ENCODE data around the gene ATP6V1F. TPM values are rescaled to one million over a fixed set of nuclear protein-coding genes. Genes with fewer than 3 reads are reported as not detected.

The ATP6V1F gene
- polyA plus RNA-seq, 5 donors = 103 to 141 (median 116) TPM

DNA sequence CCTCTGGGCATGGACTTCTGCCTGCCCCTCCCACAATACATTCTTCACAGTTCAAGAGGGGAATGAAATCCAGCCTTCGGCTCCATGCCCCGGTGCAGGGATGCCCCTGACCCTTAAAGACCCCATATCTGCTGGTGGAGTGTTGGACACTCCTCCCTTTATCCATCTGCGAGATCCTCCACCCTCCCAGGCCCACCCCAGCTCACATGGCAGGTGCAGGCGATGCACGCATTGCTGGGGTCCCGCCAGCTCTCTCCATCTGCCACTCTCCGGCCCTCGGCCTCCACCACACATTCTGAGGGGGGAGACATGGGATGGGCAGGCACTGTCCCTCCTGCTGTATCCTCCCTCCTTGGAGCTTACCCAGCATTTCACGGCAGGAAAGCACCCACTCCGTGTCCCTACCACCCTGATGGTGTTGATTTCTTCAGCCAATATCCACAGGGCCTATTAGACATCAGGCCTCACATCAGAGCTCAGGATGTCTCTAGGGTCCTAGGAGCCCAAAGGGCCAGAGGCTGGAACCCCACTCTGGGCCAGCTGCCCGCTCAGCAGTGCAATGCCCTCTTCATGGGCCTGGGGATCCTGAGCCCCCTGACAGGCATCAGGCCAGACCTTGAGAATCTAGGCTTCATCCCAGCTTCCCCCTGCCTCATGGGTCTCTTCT is 18.3 kb downstream of the ATP6V1F start:
- DNase-seq = no peak

GRCh38 chr7:128881458-128882125 is 18.9 kb downstream of the ATP6V1F start:
- no peak for DNase-seq

DNA sequence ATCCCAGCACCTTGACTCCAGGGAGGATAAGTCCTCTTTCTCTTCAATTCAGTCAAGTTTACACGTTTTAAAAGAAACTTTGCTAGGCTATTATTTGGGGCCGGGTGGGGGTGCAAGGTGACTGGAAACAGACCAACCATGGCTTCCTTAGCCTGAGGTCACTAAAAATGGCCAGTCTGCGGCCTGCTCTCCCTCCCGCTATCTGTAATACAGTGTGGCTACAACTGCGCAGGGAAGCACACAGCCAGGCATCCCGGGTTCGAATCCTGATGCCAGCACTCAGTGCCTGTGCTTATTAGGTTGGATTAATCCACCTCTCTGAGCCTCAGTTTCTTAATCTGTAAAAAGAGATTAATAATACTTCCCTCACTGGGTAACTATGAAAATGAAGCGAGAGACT is 19.5 kb downstream of the ATP6V1F start:
- DNase-seq = no peak

DNA sequence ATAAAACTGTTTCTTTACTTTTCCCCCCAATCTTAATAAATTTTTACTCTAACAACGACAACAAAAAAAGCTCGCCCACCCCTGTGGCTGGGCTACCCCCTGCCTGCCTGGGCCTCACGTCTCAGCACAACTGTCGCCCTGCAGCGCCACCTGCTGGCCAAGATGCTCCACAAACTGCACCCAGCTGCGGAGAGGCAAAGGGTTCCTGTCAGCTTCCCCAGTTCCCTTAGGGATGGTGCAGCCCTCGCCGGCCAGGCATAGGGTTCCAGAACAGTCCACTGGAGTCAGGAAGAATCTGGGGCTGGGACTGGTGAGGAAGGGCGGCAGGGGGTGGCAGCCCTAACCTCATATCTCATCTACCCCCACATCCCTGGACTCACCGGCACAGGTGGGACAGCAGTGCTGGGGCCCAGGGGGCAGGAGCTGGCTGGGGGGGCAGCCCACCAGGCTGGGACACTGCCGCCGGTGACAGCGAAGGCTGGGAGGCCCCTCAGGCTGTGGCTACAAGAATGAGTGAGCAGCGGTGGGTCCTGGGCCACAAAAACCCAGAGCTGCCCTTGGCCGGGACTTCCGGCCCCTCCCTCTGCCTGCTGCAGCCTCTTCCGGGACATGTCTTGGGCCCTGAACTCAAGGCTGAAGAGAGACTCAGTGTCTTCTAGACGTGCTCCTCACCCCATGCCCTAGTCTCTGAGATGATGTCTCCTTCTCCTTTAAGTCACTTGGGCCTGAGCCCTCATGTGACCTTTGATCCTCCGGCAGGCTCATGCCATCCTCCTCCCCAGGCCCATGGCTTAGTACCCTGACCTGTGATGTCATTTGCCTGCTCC is 21.2 kb downstream of the ATP6V1F start:
- DNase-seq = peak; percentile 49 to 52

- DNase-seq = no peak
Observed at GRCh38 chr7:128884561-128885369, 22.1 kb downstream of the ATP6V1F start.

GRCh38 chr7:128885370-128886187 is 22.9 kb downstream of the ATP6V1F start:
- DNase-seq = no peak

DNA sequence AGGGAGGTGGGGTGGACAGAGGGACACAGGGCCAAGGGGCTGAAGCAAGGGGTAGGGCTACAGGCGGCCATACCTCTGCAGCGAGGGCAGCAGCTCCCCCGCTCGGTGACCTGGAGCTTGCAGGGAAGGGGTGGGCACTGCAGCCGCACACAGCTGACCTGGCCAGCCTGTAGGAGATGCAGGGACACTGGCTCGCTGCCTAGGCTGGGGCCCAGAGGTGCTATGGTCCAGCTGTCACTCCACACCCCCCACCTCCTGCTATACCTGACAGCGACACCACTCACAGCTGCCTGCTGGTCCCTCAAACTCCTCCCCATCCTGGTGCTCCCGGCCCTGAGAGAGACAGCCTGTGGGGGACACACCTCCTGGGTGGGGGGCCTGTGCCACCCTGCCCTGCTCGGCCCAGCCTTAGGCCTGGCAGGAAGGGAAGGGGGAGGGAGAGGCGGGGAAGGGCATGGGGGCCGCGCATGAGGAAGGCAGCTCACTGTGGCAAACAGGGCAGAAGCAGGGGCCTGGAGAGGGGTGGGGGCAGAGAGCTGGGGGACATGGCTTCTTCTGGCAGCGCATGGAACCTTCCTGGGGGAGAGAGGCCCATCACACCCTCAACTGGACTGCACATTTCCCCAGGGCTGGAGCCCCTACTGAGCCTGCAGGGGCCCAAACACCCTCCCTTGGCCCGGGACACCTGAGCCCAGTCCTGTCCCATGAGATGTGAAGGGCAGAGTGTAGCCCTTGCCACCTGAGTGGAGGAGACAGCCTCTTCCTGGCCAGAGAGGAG is 23.9 kb downstream of the ATP6V1F start:
- DNase-seq = no peak

DNA sequence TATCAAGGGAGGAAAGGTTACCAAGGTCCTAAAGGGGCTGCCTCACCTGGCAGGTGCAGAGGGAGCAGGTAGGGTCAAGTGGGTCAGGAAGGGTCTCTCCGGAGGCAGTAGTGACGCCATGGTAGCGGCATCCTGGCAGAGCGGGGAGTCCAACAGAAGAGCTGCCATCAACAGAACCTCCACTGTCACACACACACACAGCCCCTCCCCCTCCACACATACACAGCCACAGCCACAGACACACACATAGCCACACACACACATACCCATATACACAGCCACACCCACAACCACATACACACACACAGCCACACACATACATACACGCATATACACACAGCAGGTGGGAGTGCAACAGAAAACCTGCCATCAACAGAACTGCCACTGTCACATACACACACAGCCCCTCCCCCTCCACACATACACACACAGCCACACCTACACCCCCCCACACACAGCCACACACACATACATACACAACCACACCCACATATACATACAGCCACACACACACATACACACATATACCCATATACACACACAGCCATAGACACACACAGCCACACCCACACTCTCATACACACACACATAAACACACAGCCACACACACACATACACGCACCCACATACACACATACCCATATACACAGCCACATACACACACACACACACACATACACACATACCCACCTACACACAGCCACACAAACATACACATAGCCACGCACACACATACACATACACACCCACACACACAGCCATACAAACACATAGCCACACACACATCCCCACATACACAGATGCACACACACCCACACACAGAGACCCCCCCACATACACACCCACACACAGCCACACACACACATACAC is 24.7 kb downstream of the ATP6V1F start:
- no peak for DNase-seq

DNA sequence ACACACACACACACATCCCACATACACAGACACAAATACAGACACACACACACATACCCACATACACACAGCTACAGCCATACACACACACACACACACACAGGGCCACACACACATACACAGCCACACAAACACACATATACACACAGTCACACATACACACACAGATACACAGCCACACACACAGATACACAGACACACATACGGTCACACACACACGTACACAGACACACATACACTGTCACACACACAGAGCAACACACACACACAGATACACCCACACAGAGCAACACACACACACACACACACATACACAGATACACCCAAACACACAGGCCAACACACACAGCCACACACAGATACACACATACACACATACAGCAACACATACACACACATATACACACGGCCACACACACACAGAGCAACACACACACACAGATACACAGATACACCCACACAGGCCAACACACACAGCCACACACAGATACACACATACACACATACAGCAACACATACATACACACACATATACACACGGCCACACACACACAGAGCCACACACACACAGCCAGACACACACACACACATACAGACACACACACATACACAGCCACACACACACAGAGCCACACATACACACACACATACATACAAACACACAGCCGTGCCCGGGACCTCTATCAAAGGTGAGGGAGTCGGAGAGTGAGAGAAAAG is 25.5 kb downstream of the ATP6V1F start:
- no peak for DNase-seq

GRCh38 chr7:128888756-128889095 is 26.1 kb downstream of the ATP6V1F start:
- no peak for DNase-seq

- no peak for DNase-seq
Observed at GRCh38 chr7:128889121-128889520, 26.5 kb downstream of the ATP6V1F start.

DNA sequence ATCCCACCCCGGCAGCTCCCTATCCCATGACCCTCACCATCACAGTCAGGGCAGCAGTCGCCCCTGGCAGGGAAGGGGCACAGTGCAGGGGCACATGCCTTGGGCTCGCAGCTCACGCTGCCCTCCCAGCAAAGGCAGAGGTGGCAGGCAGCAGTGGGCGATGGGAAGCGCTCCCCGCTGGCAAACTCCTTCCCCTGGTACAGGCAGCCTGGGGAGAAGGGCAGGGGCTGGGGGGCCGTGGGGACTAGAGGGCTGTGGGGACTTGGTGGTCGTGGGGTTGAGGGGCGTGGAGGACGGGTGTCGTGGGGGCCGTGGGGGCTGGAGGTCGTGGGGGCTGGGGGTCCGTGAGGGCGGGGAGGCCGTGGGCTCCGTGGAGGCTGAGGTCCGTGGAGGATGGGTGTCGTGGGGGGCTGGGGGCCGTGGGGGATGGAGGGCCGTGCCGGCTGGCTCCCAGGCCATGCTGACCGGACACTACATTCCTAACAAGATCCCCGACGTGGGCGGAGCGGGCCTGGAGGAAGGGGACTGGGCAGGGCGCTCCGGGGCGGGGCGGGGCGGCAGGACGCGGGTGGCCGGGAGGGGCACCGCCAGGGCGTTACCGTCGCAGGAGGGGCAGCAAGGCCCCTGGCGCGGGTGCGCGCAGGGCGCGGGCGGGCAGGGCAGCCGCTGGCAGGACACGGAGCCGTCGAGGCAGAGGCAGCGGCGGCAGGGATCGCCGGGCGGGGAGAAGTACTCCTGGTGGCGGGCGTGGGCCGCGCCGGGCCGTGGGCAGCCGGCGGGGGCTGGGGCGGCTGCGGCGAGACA is 27.9 kb downstream of the ATP6V1F start:
- DNase-seq = no peak

- no peak for DNase-seq
Observed at GRCh38 chr7:128891110-128891941, 28.7 kb downstream of the ATP6V1F start.

DNA sequence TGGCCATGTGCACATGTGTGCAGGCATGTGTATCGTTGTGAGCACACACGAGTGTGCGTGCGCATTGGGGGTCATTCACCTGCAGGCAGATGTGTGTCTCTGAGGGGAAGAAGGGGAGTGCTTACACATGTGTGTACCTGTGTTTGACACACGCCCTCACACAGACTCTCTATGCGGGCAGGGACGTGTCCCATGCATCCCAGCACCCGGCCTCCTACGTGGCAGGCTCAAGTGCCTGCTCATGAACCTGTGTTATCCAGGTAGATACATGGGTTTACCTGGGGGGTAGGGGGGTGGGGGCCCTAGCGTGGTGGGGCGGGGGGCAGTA is 29.2 kb downstream of the ATP6V1F start:
- DNase-seq = no peak

GRCh38 chr7:128892521-128893250 is 30.0 kb downstream of the ATP6V1F start:
- DNase-seq = no peak

Measured in right lung (tissue), 5 donors.